ENCODE data around the gene DNAJC28. TPM values are rescaled to one million over a fixed set of nuclear protein-coding genes. Genes with fewer than 3 reads are reported as not detected.

The DNAJC28 gene, protein sequence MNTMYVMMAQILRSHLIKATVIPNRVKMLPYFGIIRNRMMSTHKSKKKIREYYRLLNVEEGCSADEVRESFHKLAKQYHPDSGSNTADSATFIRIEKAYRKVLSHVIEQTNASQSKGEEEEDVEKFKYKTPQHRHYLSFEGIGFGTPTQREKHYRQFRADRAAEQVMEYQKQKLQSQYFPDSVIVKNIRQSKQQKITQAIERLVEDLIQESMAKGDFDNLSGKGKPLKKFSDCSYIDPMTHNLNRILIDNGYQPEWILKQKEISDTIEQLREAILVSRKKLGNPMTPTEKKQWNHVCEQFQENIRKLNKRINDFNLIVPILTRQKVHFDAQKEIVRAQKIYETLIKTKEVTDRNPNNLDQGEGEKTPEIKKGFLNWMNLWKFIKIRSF
- 1.8 and 5.7 TPM in 2 replicates for total RNA-seq (2011; cell fraction: chromatin; rRNA removed; ENCODE audit: low replicate concordance)
- total RNA-seq (2011; cell fraction: nucleolus; rRNA removed): 1.7 and 2.5 TPM in 2 replicates
- total RNA-seq (2011; cell fraction: nucleoplasm; rRNA removed): 1.8 and 2.3 TPM in 2 replicates
- total RNA-seq (2014; rRNA removed) (0.53 and 1.6 TPM in 2 replicates), total RNA-seq (2014; rRNA removed; fragmentation: Illumina TruSeq; extraction: Trizol) (1.1 and 1.4 TPM in 2 replicates), total RNA-seq (2015; rRNA removed; fragmentation: Illumina TruSeq; extraction: Trizol) (0.72 and 1.2 TPM in 2 replicates), total RNA-seq (2021) (0.49 and 0.82 TPM in 2 replicates), polyA plus RNA-seq (2011; rRNA removed) (1.4 and 2.0 TPM in 2 replicates), polyA plus RNA-seq (2014; fragmentation: Illumina TruSeq; extraction: Trizol) (0.68 and 0.91 TPM in 2 replicates), polyA plus RNA-seq (2014; fragmentation: Nextera tagmentation; extraction: Ambion mirVana) (under 1 TPM; 0.75 to 0.92 TPM), polyA plus RNA-seq (2014; rRNA removed) (1.3 and 2.5 TPM in 2 replicates), polyA minus RNA-seq (2011; rRNA and poly(A)+ RNA removed) (1.7 and 3.1 TPM in 2 replicates), Bru-seq, nascent RNA (percentile 42 among the genes with signal in this experiment), BruChase-seq, experiment 1, labeled RNA remaining after a 2-hour chase (percentile 41 among the genes with signal in this experiment), BruChase-seq, experiment 2, labeled RNA remaining after a 6-hour chase (percentile 44 among the genes with signal in this experiment)
- 0.24 and 0.29 TPM in 2 replicates for polyA plus RNA-seq (2011; cell fraction: cytosol; rRNA removed)
- 0.43 and 0.44 TPM in 2 replicates for polyA plus RNA-seq (2011; cell fraction: nucleus; rRNA removed)
- 0.39 and 0.74 TPM in 2 replicates for polyA plus RNA-seq (2012)
- 0.48 TPM in 1 of 2 replicates, not detected in the other for polyA minus RNA-seq (2011; cell fraction: cytosol; rRNA and poly(A)+ RNA removed)
- polyA minus RNA-seq (2011; cell fraction: nucleus; rRNA and poly(A)+ RNA removed): 1.1 and 2.6 TPM in 2 replicates
- long read RNA-seq, experiment 1, partial matches to known transcripts: 0 of 4 reads
- long read RNA-seq, experiment 1, other reads (novel, unspliced or antisense): 2 of 4 reads
- long read RNA-seq, experiment 2, partial matches to known transcripts: 1 of 1 reads
- long read RNA-seq, experiment 2, other reads (novel, unspliced or antisense): 0 of 1 reads
- long read RNA-seq, experiment 3, partial matches to known transcripts: 0 of 1 reads
- long read RNA-seq, experiment 3, other reads (novel, unspliced or antisense): 0 of 1 reads

DNA sequence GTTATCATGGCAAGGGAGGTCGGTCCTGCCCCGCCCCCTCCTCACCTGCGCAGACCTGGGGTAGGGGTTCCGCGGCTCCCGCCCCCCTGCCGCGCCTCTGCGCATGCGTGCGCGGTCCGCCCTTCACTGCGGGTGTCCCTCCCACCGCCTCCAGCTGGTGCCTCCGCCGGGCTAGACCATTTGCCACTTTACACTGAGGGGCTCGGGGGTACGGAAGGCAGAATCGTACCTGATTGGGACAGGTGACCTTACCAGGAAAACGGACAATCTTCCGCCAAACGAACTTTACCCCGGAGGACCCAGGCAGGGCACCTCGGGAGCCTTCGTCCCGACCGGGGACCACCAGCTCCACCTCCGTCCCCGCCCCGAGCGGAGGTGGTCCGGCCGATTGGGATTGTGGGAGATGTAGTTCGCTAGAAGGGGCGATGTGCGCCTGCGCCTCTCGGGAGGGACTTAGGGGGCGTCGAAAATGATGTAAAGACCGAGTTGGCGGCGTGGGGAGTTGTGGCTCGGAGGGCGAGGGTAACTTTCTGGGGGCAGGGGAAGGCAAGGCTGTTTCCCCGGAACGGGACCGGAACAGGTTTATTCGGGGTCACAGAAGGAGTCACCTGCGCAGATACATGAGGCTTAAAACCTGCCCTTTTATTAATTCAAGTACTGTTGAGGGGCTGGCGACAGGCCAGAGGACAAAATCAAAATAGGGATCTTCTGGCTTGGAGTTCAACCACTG is at the start of gene DNAJC28:
Gene DNAJC28, minus strand, starts transcription at position 344 of the 730 bp plus-strand sequence. CDS start 2,323 bp downstream, outside the sequence.
- BruUV-seq (replicated peaks): no TSS peak
- peak within 1 kb of the TSS; percentile 66 for H3K27ac ChIP-seq (ENCODE audit: extremely low read depth, low read depth, low read length)
- no peaks in the 10 kb centered on the region for H3K27me3 ChIP-seq (ENCODE audit: control insufficient read depth in 2 of 2, insufficient read depth in 2 of 2, low read length in 2 of 2)
- intact Hi-C loops (cut with micrococcal nuclease) (no loop called here), in situ Hi-C loops (cut with MboI) (no loop called here)
- peak within 1 kb of the TSS; percentile 100 for H2AFZ ChIP-seq (ENCODE audit: low read depth, low read length)
- H3K4me3 ChIP-seq: peak within 1 kb of the TSS; percentile 73
- under 1% methylated on average over 52 of the region's 52 CpGs for WGBS (ENCODE audit: insufficient coverage, low coverage, missing lambda C conversion rate)
- peak within 1 kb of the TSS; percentile 91 for H3K4me2 ChIP-seq (ENCODE audit: insufficient read depth, low read length)
- H3K36me3 ChIP-seq (ENCODE audit: control insufficient read depth, insufficient read depth, low read length): no peaks in the 10 kb centered on the region
- no peaks in the 10 kb centered on the region for H3K79me2 ChIP-seq (ENCODE audit: control insufficient read depth, insufficient read depth, low read length)
- CTCF ChIA-PET (ENCODE audit: low intra/inter-chr PET ratio): interaction anchor here (1.1 kb wide), 1 partner anchor 11 kb away, joined by 4 read pairs; no protein-coding TSS in a partner anchor
- POLR2A ChIA-PET: interaction anchor here (0.6 to 2.5 kb wide), 11 partner anchors 9 to 292 kb away, joined by 3 to 54 read pairs (median 3); partner anchors contain the start of gene TMEM50B
- H4K20me1 ChIP-seq (replicated peaks; ENCODE audit: control insufficient read depth, insufficient read depth, low read length): no peaks in the 10 kb centered on the region
- no peaks in the 10 kb centered on the region for H3K9me3 ChIP-seq (replicated peaks; ENCODE audit: control insufficient read depth, insufficient read depth, low read depth, low read length)
- peaks cover 0 to 10% of the 10 kb centered on the region in 2 experiments; a peak in 3 of 5 replicates for H3K4me1 ChIP-seq (replicated peaks in 1 of 2; ENCODE audit: control insufficient read depth in 2 of 2, insufficient read depth in 2 of 2, low read length in 2 of 2)
- H3K9ac ChIP-seq (ENCODE audit: insufficient read depth in 1 of 2, low read depth in 2 of 2, low read length in 2 of 2): peak within 1 kb of the TSS; percentile 77 to 94
- peak; percentile 97 for ATAC-seq
- H3K9me1 ChIP-seq (ENCODE audit: control insufficient read depth, insufficient read depth, low read length): no peaks in the 10 kb centered on the region
- FAIRE-seq: peak; percentile 93
- DNase-seq (ENCODE audit: extremely low read depth in 1 of 4, low spot score in 3 of 4): peak; percentile 98 to 99 (median 98)
- TF ChIP-seq, protein P1, sequence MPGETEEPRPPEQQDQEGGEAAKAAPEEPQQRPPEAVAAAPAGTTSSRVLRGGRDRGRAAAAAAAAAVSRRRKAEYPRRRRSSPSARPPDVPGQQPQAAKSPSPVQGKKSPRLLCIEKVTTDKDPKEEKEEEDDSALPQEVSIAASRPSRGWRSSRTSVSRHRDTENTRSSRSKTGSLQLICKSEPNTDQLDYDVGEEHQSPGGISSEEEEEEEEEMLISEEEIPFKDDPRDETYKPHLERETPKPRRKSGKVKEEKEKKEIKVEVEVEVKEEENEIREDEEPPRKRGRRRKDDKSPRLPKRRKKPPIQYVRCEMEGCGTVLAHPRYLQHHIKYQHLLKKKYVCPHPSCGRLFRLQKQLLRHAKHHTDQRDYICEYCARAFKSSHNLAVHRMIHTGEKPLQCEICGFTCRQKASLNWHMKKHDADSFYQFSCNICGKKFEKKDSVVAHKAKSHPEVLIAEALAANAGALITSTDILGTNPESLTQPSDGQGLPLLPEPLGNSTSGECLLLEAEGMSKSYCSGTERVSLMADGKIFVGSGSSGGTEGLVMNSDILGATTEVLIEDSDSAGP (CRISPR knock-in tag; IDR thresholded peaks at IDR 0.05): no peak
- TF ChIP-seq HDAC3 (IDR thresholded peaks at IDR 0.05; ENCODE audit: borderline replicate concordance, partially characterized antibody): no peak
- TF ChIP-seq, protein P2, sequence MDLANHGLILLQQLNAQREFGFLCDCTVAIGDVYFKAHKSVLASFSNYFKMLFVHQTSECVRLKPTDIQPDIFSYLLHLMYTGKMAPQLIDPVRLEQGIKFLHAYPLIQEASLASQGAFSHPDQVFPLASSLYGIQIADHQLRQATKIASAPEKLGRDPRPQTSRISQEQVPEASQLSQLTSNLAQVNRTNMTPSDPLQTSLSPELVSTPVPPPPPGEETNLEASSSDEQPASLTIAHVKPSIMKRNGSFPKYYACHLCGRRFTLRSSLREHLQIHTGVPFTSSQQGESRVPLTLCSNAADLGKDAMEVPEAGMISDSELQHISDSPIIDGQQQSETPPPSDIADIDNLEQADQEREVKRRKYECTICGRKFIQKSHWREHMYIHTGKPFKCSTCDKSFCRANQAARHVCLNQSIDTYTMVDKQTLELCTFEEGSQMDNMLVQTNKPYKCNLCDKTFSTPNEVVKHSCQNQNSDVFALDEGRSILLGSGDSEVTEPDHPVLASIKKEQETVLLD (IDR thresholded peaks at IDR 0.05): peak; percentile 97
- TF ChIP-seq BHLHE40 (IDR thresholded peaks at IDR 0.05; ENCODE audit: low read length): peak; percentile 88
- TF ChIP-seq KAT7 (CRISPR knock-in tag; IDR thresholded peaks at IDR 0.05; ENCODE audit: borderline replicate concordance): peak; percentile 85; the same call in 1 of the 2 replicates
- no peak for TF ChIP-seq CHCHD3 (CRISPR knock-in tag; IDR thresholded peaks at IDR 0.05)
- peak; percentile 9; the same call in 1 of the 2 replicates for TF ChIP-seq JUN (IDR thresholded peaks at IDR 0.05; ENCODE audit: borderline replicate concordance, low read depth, low read length)
- 0 out of 2 replicates have a peak, but pooled peaks have one; percentile 82 for TF ChIP-seq JUN (CRISPR knock-in tag; IDR thresholded peaks at IDR 0.05; ENCODE audit: borderline replicate concordance)
- TF ChIP-seq CXXC5 (CRISPR knock-in tag; IDR thresholded peaks at IDR 0.05): peak; percentile 74
- no peak for TF ChIP-seq ZKSCAN3 (CRISPR knock-in tag; IDR thresholded peaks at IDR 0.05)
- TF ChIP-seq SREBF1 (IDR thresholded peaks at IDR 0.05; ENCODE audit: borderline replicate concordance, low read depth, low read length): peak; percentile 66; the same call in 1 of the 2 replicates
- no peak for TF ChIP-seq NFXL1 (CRISPR knock-in tag; IDR thresholded peaks at IDR 0.05)
- TF ChIP-seq DPF2 (IDR thresholded peaks at IDR 0.05): peak; percentile 64; the same call in 1 of the 2 replicates

All from K562 (cell line).